ENCODE results near the gene FNDC8. TPM values are rescaled to one million over a fixed set of nuclear protein-coding genes. Genes with fewer than 3 reads are reported as not detected.

The FNDC8 gene
- polyA plus RNA-seq, 1 experiment: not detected

DNA sequence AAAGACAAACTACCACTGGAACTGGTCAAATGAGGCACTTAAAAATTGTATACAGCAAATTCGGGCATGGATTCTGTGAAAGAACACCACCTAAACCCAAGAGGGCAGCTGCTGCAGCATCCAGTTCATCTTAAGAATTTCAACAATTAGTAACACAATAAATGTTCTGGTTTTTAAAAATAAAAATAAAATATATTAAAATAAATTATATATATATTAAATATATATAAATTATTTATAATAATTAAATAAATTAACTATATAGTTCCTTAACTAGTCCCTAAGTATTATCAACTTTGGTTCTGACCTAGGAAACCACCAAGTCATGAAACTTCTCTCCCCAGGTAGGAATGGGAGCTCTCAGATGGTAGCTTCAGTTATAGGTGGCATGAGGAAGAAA lies 44.5 kb upstream of the FNDC8 start:
- TF ChIP-seq, protein P1, sequence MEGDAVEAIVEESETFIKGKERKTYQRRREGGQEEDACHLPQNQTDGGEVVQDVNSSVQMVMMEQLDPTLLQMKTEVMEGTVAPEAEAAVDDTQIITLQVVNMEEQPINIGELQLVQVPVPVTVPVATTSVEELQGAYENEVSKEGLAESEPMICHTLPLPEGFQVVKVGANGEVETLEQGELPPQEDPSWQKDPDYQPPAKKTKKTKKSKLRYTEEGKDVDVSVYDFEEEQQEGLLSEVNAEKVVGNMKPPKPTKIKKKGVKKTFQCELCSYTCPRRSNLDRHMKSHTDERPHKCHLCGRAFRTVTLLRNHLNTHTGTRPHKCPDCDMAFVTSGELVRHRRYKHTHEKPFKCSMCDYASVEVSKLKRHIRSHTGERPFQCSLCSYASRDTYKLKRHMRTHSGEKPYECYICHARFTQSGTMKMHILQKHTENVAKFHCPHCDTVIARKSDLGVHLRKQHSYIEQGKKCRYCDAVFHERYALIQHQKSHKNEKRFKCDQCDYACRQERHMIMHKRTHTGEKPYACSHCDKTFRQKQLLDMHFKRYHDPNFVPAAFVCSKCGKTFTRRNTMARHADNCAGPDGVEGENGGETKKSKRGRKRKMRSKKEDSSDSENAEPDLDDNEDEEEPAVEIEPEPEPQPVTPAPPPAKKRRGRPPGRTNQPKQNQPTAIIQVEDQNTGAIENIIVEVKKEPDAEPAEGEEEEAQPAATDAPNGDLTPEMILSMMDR (IDR thresholded peaks at IDR 0.05; ENCODE audit: insufficient read depth, low read depth, low read length): no peak
- ChIA-PET POLR2A (interaction anchor here (0.6 kb wide), 1 partner anchor 399 kb away, joined by 13 read pairs; no protein-coding TSS in a partner anchor), CTCF (no interaction called here)
- no peaks in the 10 kb centered on the region; the same call in 1 of the 2 replicates for H3K36me3 ChIP-seq (ENCODE audit: control insufficient read depth, insufficient read depth, low read length)
- H3K4me3 ChIP-seq (ENCODE audit: low read depth, low read length): no peak overlapping the region
- H3K27me3 ChIP-seq (ENCODE audit: control insufficient read depth, insufficient read depth, low read length): no peaks in the 10 kb centered on the region
- no peak for DNase-seq (ENCODE audit: low read depth)

DNA sequence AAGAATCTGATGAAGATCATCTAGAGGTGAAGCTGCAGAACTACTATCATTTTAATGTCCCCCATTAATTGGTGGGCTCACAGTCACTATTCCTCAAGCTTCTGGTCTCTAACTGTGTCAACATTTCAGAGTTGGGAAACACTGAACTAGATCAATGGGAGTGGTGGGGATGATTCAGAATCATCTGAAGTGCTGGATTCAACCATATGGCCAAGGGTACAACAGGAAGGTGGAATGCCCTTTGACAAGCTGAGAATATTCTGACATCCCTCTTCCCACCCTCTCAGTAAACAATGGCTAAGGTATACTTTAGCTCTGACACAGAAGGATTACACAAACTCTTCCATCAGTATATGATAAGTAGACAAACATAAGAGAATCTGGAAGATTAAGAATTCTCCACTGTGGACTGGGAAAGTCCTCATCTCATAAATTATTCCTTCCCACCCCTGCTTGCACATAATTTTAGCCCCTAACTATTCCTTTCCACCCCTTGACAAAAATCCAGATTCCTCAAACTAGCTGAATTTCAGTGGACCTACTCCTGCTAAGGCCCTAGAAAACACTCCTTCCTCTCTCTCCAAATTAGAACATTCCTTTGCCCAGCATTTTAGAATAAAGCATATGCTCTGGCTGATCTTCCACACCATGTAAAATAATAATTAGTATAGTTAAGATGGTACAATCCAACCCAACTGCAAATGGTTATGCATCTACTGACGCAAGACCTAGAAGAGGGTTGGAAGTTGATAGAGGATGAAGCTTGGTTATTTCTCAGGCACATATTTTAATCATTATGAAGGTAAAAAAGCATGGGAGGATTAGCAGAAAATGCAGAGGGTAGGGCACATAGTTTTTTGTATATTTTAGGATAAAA lies 41.6 kb upstream of the FNDC8 start:
- TF ChIP-seq, protein P1 (IDR thresholded peaks at IDR 0.05; ENCODE audit: insufficient read depth, low read depth, low read length): no peak
- H3K27me3 ChIP-seq (ENCODE audit: control insufficient read depth, insufficient read depth, low read length): no peaks in the 10 kb centered on the region
- H3K36me3 ChIP-seq (ENCODE audit: control insufficient read depth, insufficient read depth, low read length): no peaks in the 10 kb centered on the region
- DNase-seq (ENCODE audit: low read depth): no peak
- POLR2A ChIA-PET: no interaction called here
- CTCF ChIA-PET: interaction anchor here (0.9 to 1.8 kb wide), 3 partner anchors 9 to 11 kb away, joined by 3 to 5 read pairs (median 3); no protein-coding TSS in a partner anchor
- no peak overlapping the region for H3K4me3 ChIP-seq (ENCODE audit: low read depth, low read length)

DNA sequence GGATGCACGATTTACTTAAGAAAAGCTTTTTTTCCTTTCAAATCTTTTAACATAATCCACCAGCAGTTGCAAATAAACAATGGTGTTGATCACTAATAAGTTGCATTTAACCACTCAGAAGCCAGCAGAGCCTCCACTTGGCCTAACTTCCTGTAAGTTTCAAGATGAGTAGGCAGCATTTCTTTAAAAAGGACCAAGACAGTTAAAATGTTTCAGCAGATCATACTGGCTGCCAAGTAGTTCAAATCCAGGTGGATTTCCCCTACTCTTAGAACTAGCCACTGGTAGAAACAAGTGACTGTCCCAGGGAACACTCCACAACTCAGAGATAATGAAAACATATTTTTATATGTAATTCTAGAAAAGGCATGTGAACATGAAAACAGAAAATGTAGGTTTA lies 40.9 kb upstream of the FNDC8 start:
- no peak for DNase-seq (ENCODE audit: low read depth)
- no peak overlapping the region for H3K4me3 ChIP-seq (ENCODE audit: low read depth, low read length)
- TF ChIP-seq, protein P1 (IDR thresholded peaks at IDR 0.05; ENCODE audit: insufficient read depth, low read depth, low read length): no peak
- ChIA-PET POLR2A (no interaction called here), CTCF (interaction anchor here (1.4 kb wide), 1 partner anchor 11 kb away, joined by 3 read pairs; no protein-coding TSS in a partner anchor)
- H3K27me3 ChIP-seq (ENCODE audit: control insufficient read depth, insufficient read depth, low read length): no peaks in the 10 kb centered on the region
- no peaks in the 10 kb centered on the region for H3K36me3 ChIP-seq (ENCODE audit: control insufficient read depth, insufficient read depth, low read length)

DNA sequence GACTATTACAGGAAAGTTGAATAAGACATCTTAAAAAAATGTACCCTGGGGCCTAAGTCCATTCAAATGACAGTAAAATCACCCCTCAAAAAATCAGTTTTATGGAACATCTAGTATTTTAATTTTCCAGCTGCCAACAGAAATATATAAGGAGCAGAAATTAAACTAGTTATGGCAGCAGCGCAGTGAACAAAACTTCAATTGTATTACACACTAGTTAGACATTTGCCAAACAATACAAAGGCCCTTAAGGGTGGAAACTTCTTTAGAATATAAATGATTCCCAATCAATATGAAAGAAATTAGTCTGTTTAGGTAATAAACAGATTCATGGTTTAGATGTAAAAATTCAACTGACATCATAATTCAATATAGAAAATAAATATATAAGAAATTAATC lies 39.8 kb upstream of the FNDC8 start:
- no peak for DNase-seq (ENCODE audit: low read depth)
- TF ChIP-seq, protein P1 (IDR thresholded peaks at IDR 0.05; ENCODE audit: insufficient read depth, low read depth, low read length): no peak
- ChIA-PET CTCF (interaction anchor here (0.6 to 1.6 kb wide), 2 partner anchors 13 to 920 kb away, joined by 3 to 4 read pairs; no protein-coding TSS in a partner anchor), POLR2A (no interaction called here)
- H3K4me3 ChIP-seq (ENCODE audit: low read depth, low read length): no peak overlapping the region
- H3K36me3 ChIP-seq (ENCODE audit: control insufficient read depth, insufficient read depth, low read length): no peaks in the 10 kb centered on the region
- H3K27me3 ChIP-seq (ENCODE audit: control insufficient read depth, insufficient read depth, low read length): no peaks in the 10 kb centered on the region

DNA sequence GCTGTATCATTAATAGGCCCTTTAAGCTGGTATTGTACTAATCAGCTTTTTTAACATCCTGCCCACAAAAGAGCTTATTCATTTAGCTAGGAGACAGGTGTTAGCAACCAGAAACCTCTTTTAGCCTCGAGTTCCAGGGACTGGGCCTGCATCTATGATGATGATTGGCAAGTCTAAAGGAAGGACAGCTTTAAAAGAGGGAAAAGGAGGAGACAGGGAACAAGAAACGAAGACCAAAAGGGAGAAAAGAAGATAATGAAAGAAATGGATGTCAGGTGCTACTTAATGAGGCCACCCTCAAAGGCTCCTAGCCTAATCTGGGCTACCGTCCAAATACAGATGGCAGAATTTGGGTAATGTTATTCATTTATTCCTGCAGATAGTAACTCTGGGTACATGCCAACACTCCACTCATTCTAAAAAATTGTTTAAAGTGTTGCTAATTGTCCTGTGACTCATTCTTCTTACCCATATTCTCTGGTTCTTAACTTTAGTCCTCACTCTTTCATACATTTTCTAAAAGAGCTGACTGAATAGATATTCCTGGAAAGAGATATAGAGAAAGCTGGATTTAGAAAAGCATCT lies 39.2 kb upstream of the FNDC8 start:
- CTCF ChIA-PET: interaction anchor here (0.9 to 1.6 kb wide), 2 partner anchors 14 to 18 kb away, joined by 3 to 4 read pairs; no protein-coding TSS in a partner anchor
- peak; percentile 74 for DNase-seq (ENCODE audit: low read depth)
- Histone ChIP-seq H3K4me3 (ENCODE audit: low read depth, low read length) (no peak overlapping the region), H3K36me3 (ENCODE audit: control insufficient read depth, insufficient read depth, low read length) (no peaks in the 10 kb centered on the region), H3K27me3 (ENCODE audit: control insufficient read depth, insufficient read depth, low read length) (no peaks in the 10 kb centered on the region)
- POLR2A ChIA-PET: no interaction called here
- TF ChIP-seq, protein P1 (IDR thresholded peaks at IDR 0.05; ENCODE audit: insufficient read depth, low read depth, low read length): no peak
